ENCODE measurements around the gene CARM1. TPM values are rescaled to one million over a fixed set of nuclear protein-coding genes. Genes with fewer than 3 reads are reported as not detected.

The CARM1 gene
- total and polyA plus RNA-seq, 2 experiments from 2014 or later, result 43.3 to 118 TPM

GRCh38 chr19:10852098-10852800, 19.1 kb upstream of the CARM1 start:
- H3K36me3 ChIP-seq (ENCODE audit: insufficient read depth), result no peaks in the 10 kb centered on the region
- H3K4me1 Mint-ChIP-seq, result no peaks in the 10 kb centered on the region
- DNase-seq (ENCODE audit: low spot score) (no peak), ATAC-seq (no peak)
- no peaks in the 10 kb centered on the region for H3F3A ChIP-seq (replicated peaks; ENCODE audit: low read depth)
- H3K4me2 ChIP-seq, result no peak overlapping the region
- H4K20me1 ChIP-seq (replicated peaks; ENCODE audit: insufficient read depth), result no peaks in the 10 kb centered on the region
- no peaks in the 10 kb centered on the region; the same call in 1 of the 2 replicates for H3K9me2 ChIP-seq (ENCODE audit: insufficient read depth)
- H3K9me3 Mint-ChIP-seq, result no peaks in the 10 kb centered on the region
- H3K4me3 Mint-ChIP-seq, result no peak overlapping the region
- no peaks in the 10 kb centered on the region for H3K79me2 ChIP-seq (replicated peaks; ENCODE audit: insufficient read depth)
- TF ChIP-seq ZNF331 (CRISPR knock-in tag; IDR thresholded peaks at IDR 0.05; ENCODE audit: low read depth) (no peak), EZH2 (IDR thresholded peaks at IDR 0.05; ENCODE audit: low read depth, unreplicated experiment) (no peak), CREB1 (CRISPR knock-in tag; IDR thresholded peaks at IDR 0.05; ENCODE audit: low read depth) (no peak), JUNB (IDR thresholded peaks at IDR 0.05; ENCODE audit: unreplicated experiment) (no peak), CTCF (conservative IDR thresholded peaks at IDR 0.05; ENCODE audit: low read depth in 2 of 2) (no peak), STAT1 (IDR thresholded peaks at IDR 0.05; ENCODE audit: unreplicated experiment) (no peak), NANOG (IDR thresholded peaks at IDR 0.05; ENCODE audit: borderline replicate concordance) (no peak), EZH2phosphoT487 (IDR thresholded peaks at IDR 0.05; ENCODE audit: unreplicated experiment) (no peak), ZNF114 (CRISPR knock-in tag; IDR thresholded peaks at IDR 0.05) (no peak), POLR2AphosphoS5 (IDR thresholded peaks at IDR 0.05; ENCODE audit: low read depth) (no peak)
- TF ChIP-seq, protein P1, sequence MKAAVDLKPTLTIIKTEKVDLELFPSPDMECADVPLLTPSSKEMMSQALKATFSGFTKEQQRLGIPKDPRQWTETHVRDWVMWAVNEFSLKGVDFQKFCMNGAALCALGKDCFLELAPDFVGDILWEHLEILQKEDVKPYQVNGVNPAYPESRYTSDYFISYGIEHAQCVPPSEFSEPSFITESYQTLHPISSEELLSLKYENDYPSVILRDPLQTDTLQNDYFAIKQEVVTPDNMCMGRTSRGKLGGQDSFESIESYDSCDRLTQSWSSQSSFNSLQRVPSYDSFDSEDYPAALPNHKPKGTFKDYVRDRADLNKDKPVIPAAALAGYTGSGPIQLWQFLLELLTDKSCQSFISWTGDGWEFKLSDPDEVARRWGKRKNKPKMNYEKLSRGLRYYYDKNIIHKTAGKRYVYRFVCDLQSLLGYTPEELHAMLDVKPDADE (IDR thresholded peaks at IDR 0.05), result no peak
- TF ChIP-seq, protein P2, sequence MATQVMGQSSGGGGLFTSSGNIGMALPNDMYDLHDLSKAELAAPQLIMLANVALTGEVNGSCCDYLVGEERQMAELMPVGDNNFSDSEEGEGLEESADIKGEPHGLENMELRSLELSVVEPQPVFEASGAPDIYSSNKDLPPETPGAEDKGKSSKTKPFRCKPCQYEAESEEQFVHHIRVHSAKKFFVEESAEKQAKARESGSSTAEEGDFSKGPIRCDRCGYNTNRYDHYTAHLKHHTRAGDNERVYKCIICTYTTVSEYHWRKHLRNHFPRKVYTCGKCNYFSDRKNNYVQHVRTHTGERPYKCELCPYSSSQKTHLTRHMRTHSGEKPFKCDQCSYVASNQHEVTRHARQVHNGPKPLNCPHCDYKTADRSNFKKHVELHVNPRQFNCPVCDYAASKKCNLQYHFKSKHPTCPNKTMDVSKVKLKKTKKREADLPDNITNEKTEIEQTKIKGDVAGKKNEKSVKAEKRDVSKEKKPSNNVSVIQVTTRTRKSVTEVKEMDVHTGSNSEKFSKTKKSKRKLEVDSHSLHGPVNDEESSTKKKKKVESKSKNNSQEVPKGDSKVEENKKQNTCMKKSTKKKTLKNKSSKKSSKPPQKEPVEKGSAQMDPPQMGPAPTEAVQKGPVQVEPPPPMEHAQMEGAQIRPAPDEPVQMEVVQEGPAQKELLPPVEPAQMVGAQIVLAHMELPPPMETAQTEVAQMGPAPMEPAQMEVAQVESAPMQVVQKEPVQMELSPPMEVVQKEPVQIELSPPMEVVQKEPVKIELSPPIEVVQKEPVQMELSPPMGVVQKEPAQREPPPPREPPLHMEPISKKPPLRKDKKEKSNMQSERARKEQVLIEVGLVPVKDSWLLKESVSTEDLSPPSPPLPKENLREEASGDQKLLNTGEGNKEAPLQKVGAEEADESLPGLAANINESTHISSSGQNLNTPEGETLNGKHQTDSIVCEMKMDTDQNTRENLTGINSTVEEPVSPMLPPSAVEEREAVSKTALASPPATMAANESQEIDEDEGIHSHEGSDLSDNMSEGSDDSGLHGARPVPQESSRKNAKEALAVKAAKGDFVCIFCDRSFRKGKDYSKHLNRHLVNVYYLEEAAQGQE (IDR thresholded peaks at IDR 0.05; ENCODE audit: unreplicated experiment), result no peak
- TF ChIP-seq, protein P3, sequence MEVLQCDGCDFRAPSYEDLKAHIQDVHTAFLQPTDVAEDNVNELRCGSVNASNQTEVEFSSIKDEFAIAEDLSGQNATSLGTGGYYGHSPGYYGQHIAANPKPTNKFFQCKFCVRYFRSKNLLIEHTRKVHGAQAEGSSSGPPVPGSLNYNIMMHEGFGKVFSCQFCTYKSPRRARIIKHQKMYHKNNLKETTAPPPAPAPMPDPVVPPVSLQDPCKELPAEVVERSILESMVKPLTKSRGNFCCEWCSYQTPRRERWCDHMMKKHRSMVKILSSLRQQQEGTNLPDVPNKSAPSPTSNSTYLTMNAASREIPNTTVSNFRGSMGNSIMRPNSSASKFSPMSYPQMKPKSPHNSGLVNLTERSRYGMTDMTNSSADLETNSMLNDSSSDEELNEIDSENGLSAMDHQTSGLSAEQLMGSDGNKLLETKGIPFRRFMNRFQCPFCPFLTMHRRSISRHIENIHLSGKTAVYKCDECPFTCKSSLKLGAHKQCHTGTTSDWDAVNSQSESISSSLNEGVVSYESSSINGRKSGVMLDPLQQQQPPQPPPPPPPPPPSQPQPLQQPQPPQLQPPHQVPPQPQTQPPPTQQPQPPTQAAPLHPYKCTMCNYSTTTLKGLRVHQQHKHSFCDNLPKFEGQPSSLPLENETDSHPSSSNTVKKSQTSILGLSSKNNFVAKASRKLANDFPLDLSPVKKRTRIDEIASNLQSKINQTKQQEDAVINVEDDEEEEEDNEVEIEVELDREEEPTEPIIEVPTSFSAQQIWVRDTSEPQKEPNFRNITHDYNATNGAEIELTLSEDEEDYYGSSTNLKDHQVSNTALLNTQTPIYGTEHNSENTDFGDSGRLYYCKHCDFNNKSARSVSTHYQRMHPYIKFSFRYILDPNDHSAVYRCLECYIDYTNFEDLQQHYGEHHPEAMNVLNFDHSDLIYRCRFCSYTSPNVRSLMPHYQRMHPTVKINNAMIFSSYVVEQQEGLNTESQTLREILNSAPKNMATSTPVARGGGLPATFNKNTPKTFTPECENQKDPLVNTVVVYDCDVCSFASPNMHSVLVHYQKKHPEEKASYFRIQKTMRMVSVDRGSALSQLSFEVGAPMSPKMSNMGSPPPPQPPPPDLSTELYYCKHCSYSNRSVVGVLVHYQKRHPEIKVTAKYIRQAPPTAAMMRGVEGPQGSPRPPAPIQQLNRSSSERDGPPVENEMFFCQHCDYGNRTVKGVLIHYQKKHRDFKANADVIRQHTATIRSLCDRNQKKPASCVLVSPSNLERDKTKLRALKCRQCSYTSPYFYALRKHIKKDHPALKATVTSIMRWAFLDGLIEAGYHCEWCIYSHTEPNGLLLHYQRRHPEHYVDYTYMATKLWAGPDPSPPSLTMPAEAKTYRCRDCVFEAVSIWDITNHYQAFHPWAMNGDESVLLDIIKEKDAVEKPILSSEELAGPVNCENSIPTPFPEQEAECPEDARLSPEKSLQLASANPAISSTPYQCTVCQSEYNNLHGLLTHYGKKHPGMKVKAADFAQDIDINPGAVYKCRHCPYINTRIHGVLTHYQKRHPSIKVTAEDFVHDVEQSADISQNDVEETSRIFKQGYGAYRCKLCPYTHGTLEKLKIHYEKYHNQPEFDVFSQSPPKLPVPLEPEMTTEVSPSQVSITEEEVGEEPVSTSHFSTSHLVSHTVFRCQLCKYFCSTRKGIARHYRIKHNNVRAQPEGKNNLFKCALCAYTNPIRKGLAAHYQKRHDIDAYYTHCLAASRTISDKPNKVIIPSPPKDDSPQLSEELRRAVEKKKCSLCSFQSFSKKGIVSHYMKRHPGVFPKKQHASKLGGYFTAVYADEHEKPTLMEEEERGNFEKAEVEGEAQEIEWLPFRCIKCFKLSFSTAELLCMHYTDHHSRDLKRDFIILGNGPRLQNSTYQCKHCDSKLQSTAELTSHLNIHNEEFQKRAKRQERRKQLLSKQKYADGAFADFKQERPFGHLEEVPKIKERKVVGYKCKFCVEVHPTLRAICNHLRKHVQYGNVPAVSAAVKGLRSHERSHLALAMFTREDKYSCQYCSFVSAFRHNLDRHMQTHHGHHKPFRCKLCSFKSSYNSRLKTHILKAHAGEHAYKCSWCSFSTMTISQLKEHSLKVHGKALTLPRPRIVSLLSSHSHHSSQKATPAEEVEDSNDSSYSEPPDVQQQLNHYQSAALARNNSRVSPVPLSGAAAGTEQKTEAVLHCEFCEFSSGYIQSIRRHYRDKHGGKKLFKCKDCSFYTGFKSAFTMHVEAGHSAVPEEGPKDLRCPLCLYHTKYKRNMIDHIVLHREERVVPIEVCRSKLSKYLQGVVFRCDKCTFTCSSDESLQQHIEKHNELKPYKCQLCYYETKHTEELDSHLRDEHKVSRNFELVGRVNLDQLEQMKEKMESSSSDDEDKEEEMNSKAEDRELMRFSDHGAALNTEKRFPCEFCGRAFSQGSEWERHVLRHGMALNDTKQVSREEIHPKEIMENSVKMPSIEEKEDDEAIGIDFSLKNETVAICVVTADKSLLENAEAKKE (CRISPR knock-in tag; IDR thresholded peaks at IDR 0.05), result no peak
- H3K27me3 ChIP-seq (ENCODE audit: insufficient read depth), result no peaks in the 10 kb centered on the region
- H3K36me3 Mint-ChIP-seq (ENCODE audit: low read depth), result no peaks in the 10 kb centered on the region; the same call in 2 of the 3 replicates
- peaks cover 13% of the 10 kb centered on the region for H3K27me3 Mint-ChIP-seq (ENCODE audit: insufficient read depth, low read depth, poor library complexity)
- no peak overlapping the region for H2AFZ ChIP-seq
- H3K27ac Mint-ChIP-seq, result no peak overlapping the region
- H3K27ac ChIP-seq (ENCODE audit: low read depth), result no peak overlapping the region
- no peak overlapping the region for H3K4me3 ChIP-seq
- no peaks in the 10 kb centered on the region for H3K4me1 ChIP-seq (ENCODE audit: insufficient read depth)
